ENCODE results near the gene REL.

The REL gene

GRCh38 chr2:60855989-60856669, 25.2 kb upstream of the REL start:
- TF ChIP-seq EP300 (IDR thresholded peaks at IDR 0.05; ENCODE audit: borderline replicate concordance) (no peak), MAX (IDR thresholded peaks at IDR 0.05) (no peak)

GRCh38 chr2:60857056-60857455, 24.3 kb upstream of the REL start:
- TF ChIP-seq CEBPB (IDR thresholded peaks at IDR 0.05) (no peak), EP300 (IDR thresholded peaks at IDR 0.05; ENCODE audit: borderline replicate concordance) (no peak), ZBTB7A (IDR thresholded peaks at IDR 0.05; ENCODE audit: low read depth) (no peak), FOXM1 (IDR thresholded peaks at IDR 0.05; ENCODE audit: borderline replicate concordance, low read depth) (no peak), USF1 (IDR thresholded peaks at IDR 0.05) (no peak), TEAD4 (IDR thresholded peaks at IDR 0.05) (no peak), CREB1 (IDR thresholded peaks at IDR 0.05; ENCODE audit: low read depth) (no peak), NFIC (IDR thresholded peaks at IDR 0.05) (no peak), YY1 (IDR thresholded peaks at IDR 0.05; ENCODE audit: low read depth) (no peak), REST (IDR thresholded peaks at IDR 0.05; ENCODE audit: low read depth) (no peak), TAF1 (IDR thresholded peaks at IDR 0.05; ENCODE audit: low read depth) (no peak)

- TF ChIP-seq EP300 (IDR thresholded peaks at IDR 0.05; ENCODE audit: borderline replicate concordance) (no peak), TCF12 (IDR thresholded peaks at IDR 0.05; ENCODE audit: low read depth) (no peak), RAD21 (IDR thresholded peaks at IDR 0.05; ENCODE audit: low read depth) (no peak), YY1 (IDR thresholded peaks at IDR 0.05; ENCODE audit: low read depth) (no peak), CEBPB (IDR thresholded peaks at IDR 0.05) (no peak)
Observed at GRCh38 chr2:60858897-60859311, 22.5 kb upstream of the REL start.

- no peak for TF ChIP-seq TAF1 (IDR thresholded peaks at IDR 0.05; ENCODE audit: low read depth)
- TF ChIP-seq CEBPB (IDR thresholded peaks at IDR 0.05), result no peak
- TF ChIP-seq REST (IDR thresholded peaks at IDR 0.05; ENCODE audit: low read depth), result no peak
- no peak for TF ChIP-seq CREB1 (IDR thresholded peaks at IDR 0.05; ENCODE audit: low read depth)
- TF ChIP-seq ZBTB7A (IDR thresholded peaks at IDR 0.05; ENCODE audit: low read depth), result no peak
- TF ChIP-seq USF1 (IDR thresholded peaks at IDR 0.05), result no peak
- TF ChIP-seq RAD21 (IDR thresholded peaks at IDR 0.05; ENCODE audit: low read depth), result no peak
- TF ChIP-seq EP300 (IDR thresholded peaks at IDR 0.05; ENCODE audit: borderline replicate concordance), result no peak
- no peak for TF ChIP-seq TEAD4 (IDR thresholded peaks at IDR 0.05)
- no peak for TF ChIP-seq FOXM1 (IDR thresholded peaks at IDR 0.05; ENCODE audit: borderline replicate concordance, low read depth)
- TF ChIP-seq EGR1 (IDR thresholded peaks at IDR 0.05), result no peak
Observed at GRCh38 chr2:60861736-60862135, 19.6 kb upstream of the REL start.

- no peak for TF ChIP-seq TAF1 (IDR thresholded peaks at IDR 0.05; ENCODE audit: low read depth)
- no peak for TF ChIP-seq MAX (IDR thresholded peaks at IDR 0.05)
Observed at GRCh38 chr2:60862642-60863041, 18.7 kb upstream of the REL start.

- TF ChIP-seq YY1 (IDR thresholded peaks at IDR 0.05; ENCODE audit: low read depth) (no peak), TEAD4 (IDR thresholded peaks at IDR 0.05) (no peak), TAF1 (IDR thresholded peaks at IDR 0.05; ENCODE audit: low read depth) (no peak), NFIC (IDR thresholded peaks at IDR 0.05) (no peak), CREB1 (IDR thresholded peaks at IDR 0.05; ENCODE audit: low read depth) (no peak), EP300 (IDR thresholded peaks at IDR 0.05; ENCODE audit: borderline replicate concordance) (no peak), TCF12 (IDR thresholded peaks at IDR 0.05; ENCODE audit: low read depth) (no peak), ZBTB7A (IDR thresholded peaks at IDR 0.05; ENCODE audit: low read depth) (no peak)
Observed at GRCh38 chr2:60867007-60867406, 14.4 kb upstream of the REL start.

- no peak for TF ChIP-seq NFIC (IDR thresholded peaks at IDR 0.05)
- TF ChIP-seq TEAD4 (IDR thresholded peaks at IDR 0.05), result no peak
- no peak for TF ChIP-seq EGR1 (IDR thresholded peaks at IDR 0.05)
- TF ChIP-seq YY1 (IDR thresholded peaks at IDR 0.05; ENCODE audit: low read depth), result no peak
- no peak for TF ChIP-seq CEBPB (IDR thresholded peaks at IDR 0.05)
- no peak for TF ChIP-seq MAX (IDR thresholded peaks at IDR 0.05)
- TF ChIP-seq TAF1 (IDR thresholded peaks at IDR 0.05; ENCODE audit: low read depth), result no peak
- TF ChIP-seq TCF12 (IDR thresholded peaks at IDR 0.05; ENCODE audit: low read depth), result no peak
- no peak for TF ChIP-seq FOXM1 (IDR thresholded peaks at IDR 0.05; ENCODE audit: borderline replicate concordance, low read depth)
- no peak for TF ChIP-seq CREB1 (IDR thresholded peaks at IDR 0.05; ENCODE audit: low read depth)
- TF ChIP-seq USF1 (IDR thresholded peaks at IDR 0.05), result no peak
- no peak for TF ChIP-seq RAD21 (IDR thresholded peaks at IDR 0.05; ENCODE audit: low read depth)
- no peak for TF ChIP-seq REST (IDR thresholded peaks at IDR 0.05; ENCODE audit: low read depth)
Observed at GRCh38 chr2:60867848-60868247, 13.5 kb upstream of the REL start.
